Activated CD8-positive, alpha-beta memory T cell treated with anti-CD3 and anti-CD28 coated beads for 24 hours (primary cell): ENCODE data around the gene GPSM3.
A peak's percentile ranks its signal among the peaks of the same experiment; 100 is the strongest.
"Not testable (repeated sequence)": the region's sequence is repeated elsewhere in the genome, so short reads cannot be mapped to it uniquely, and the experiment has no call there.

Experiments
- DNase-seq: peaks from one replicate; pipeline ENCODE4 v3.0.0-alpha.2; 2020

Gene GPSM3

DNA sequence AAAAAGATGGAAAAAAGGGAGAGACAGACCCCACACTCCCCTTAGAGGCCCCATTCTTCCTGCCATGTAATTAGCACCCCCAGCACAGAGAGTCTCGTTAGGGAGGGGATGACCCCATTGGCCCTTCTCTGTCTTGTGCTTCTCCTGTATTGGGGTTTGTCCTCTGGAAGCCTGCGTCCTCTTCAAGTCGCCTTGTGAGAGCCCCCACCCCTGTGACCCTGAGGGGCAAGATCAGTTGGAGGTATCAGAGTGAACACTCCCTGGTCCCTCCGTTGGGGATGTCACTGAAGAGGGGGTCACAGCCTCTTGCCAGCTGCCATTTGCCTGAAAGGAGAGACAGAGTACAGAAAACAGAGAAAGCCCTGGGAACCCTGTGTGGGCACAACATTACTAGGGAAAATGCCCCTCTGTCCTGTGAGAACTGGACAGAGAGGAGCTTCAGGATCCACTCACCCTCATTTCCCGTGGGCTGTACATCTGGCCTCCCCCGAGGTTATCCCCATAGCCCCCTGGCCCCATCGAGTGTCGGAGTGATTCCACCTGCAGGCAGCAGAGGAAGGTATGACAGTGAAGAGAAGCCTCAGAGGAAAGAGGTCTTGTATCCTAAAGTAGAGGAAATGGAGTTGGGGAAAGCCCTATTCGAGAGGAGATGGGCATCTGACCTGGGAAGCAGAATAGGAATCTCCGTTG is 6.1 kb downstream of the GPSM3 start:
- DNase-seq, result not testable (repeated sequence)

- DNase-seq, result peak; percentile 71
These were observed 6.7 kb downstream of the GPSM3 start for GRCh38 chr6:32185681-32186131.

DNA sequence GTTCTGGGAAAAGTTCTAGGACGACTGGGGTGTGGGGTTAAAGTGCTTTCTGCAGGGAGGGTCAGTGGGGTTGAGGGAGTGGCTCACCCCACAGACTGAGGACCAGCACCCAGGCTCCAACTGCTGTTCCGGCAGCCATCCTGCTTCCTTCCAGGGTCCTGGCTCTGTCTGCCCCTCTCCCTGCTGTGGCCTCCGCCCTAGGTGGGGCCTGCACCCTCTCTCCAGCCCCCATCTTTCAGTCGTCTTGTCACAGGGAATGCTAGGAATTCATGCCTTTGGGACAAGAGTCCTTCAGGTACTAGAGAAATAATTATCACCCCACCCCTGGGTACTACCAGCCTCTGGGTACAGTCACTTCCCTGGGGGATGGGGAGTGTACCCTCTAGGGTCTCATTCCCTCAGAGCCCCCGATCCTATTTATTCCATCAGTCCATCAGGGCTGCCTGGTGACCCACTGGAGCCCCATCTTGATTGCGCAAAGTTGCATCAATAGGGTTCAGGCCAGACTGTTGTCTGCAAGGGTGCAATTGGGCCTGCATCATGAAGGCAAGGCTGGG is 8.3 kb downstream of the GPSM3 start, which contains the start of gene AGER:
TSS of gene AGER (minus strand) at position 170 of the 557 bp plus-strand sequence. CDS start at position 139, 31 bp downstream.
- peak; percentile 56 for DNase-seq

GRCh38 chr6:32183483-32184083 is 8.9 kb downstream of the GPSM3 start:
- DNase-seq, result no peak

- DNase-seq, result peak; percentile 55
These were observed 9.4 kb downstream of the GPSM3 start for GRCh38 chr6:32183030-32183429.

DNA sequence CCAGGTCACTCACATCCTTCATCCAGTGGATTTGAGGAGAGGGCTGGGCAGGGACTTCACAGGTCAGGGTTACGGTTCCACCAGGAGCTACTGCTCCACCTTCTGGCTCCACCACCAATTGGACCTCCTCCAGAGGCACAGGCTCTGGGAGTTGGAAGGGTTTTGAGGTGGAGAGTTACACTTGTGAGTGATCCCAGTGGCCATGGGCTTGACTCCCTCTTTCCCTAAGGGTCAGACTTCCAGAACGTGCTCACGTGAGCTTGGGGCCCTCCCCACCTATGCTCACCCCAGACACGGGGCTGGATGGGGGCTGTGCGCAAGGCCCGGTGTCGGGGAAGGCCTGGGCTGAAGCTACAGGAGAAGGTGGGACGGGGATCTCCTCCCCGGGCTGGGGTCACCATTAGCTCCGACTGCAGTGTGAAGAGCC is 9.9 kb downstream of the GPSM3 start:
- DNase-seq, result no peak

GRCh38 chr6:32181915-32182529 is 10.4 kb downstream of the GPSM3 start:
- no peak for DNase-seq

GRCh38 chr6:32181148-32181702 is 11.2 kb downstream of the GPSM3 start:
- no peak for DNase-seq

DNA sequence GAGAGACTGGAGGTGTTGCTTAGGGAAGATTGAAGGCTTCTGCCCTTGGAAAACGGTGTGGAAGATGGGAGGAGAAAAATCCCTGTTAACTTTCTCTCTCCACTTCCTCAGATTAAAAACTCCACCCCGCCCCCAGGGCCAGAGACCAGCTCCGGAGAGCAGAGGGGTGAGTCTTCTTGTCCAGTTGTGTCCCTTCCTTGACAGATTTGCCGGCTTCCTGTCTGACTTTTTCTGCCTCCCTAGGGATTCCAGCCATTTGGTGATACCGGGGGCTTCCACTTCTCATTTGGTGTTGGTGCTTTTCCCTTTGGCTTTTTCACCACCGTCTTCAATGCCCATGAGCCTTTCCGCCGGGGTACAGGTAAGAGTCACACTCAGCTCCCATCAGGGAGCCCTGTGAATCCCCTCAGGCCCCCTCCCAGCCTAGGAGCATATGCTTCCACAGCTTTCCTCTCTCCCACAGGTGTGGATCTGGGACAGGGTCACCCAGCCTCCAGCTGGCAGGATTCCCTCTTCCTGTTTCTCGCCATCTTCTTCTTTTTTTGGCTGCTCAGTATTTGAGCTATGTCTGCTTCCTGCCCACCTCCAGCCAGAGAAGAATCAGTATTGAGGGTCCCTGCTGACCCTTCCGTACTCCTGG is 12.6 kb downstream of the GPSM3 start:
- no peak for DNase-seq

DNA sequence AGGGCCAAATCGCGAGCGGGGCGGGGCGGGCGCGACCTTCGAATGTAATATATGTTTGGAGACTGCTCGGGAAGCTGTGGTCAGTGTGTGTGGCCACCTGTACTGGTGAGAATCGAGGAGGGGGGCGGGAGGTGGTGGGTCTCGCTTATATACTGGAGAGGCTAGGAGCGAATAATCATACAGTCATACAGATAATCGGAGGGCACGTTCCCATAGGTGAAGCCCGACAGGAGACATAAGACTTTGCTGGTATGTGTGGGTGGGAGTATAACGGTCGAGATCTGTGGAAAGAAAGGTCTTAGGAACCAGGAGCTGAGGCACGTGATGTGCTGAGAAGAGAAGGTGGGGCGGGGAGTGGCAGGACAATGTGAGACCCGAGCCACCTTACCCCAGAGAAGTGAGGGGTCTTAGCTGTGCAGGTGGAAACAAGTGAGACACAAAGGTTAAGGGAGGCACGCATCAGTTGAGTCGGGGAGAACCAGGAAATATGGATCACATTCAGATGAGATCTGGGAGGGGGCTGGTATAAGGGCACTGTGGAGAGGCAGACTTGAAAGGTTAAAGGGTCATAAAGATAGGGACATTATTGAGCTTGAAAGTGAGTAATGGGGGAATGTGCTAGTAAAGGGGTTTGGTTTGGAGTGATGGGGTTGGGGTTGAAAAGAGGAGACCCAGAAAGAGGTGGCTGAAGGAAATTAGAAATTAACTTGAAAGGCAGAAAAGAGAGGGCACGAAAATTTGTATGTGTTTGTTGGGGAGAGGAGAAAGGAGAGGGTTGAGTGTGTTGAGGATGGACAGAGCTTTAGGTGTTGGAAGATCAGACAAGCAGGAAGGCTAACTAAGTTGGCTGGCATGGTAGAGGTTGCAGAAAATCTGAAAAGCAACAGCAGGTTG is 13.6 kb downstream of the GPSM3 start:
- DNase-seq, result peak; percentile 85

DNA sequence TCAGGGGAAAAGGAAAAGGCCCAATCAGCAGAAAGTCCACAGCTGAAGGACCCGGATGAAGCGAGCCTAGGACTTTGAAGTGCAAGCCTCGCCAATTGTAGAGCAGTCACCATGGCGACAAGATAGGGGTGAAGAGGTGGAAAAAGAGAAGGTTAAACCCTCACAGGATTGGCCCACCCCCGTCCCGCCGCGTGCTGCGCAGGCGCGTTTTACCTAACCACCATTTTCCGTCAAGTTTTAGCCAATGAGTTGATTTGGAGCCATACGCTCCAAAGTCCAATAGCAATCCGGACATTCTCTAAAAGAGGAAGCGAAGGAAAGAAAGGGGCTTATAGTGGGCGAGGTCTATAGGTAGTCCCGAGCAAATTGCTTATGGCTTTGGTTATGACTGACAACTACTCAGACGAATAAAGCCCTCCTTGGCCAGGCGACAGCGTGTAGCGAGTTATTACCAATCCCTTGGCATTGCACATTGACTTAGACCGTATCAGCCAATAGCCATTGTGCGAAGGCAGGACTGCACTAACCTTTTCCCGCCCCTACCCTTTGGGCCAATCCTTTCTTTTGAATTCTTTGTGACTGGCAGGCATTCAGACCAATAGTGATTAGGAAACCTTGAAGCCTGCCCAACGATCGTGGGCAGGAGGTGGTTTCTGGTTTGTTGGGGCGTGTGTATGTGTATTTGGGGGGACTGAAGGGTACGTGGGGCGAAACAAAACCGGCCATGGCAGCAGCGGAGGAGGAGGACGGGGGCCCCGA is 14.5 kb downstream of the GPSM3 start, which contains the start of gene RNF5:
TSS of gene RNF5 (plus strand) at position 618 of the 759 bp plus-strand sequence. CDS start at position 725, 107 bp downstream.
- DNase-seq, result peak; percentile 91

DNA sequence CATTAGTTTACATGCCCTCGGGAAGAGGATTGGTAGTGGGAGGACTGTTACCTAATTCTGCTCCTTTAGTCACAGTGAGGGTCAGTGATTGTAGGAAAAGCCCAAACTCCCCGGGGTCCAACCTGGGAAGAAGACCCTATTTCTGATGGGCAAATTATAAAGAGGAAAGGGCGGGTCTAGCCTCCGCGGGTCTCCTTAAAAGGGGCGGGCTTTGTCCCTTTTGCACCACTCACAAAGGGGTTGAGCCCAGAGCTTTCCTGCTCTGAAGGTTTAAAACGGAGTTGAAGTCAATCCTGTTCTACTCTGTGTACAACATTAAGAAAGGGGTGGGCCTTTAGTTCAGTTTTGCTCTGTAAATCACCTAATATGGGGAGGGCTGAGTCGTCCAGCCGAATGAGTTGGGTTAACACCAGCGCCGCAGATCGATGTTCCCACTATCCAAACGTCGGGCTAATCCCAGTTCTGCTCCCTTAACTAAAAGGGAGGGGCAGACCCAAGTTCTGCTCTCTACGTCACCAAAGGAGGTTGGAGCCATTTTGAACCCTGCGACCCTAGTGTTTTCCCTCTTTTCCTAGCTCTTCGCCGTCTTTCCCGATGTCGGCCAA is 15.2 kb downstream of the GPSM3 start:
- DNase-seq, result no peak

- DNase-seq, result no peak
These were observed 15.8 kb downstream of the GPSM3 start for GRCh38 chr6:32176476-32177182.

GRCh38 chr6:32175711-32176475 is 16.6 kb downstream of the GPSM3 start, which contains the start of gene AGPAT1:
AGPAT1 (minus strand) TSS chr6:32176084; CDS start chr6:32171496, 4,588 bp downstream.
- DNase-seq, result peak; percentile 99

DNA sequence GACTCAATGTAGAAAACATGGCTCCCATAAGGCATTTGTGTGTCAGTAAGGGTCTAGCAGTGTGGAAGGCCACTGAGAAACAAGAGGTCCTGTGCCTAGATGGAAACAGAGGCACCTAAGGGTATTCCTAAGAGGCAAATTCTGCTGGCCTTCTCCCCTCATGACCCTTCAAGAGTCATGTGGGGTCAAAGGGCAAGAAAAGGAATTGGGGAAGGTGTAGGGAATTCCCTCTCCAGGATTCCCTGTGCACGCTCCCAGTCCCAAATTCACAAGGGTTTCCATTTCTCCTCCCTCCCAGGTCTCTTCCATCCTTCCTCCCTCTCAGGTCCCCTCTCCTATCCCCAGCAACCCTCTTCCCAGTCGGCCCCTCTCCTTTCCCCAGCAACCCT is 17.1 kb downstream of the GPSM3 start:
- DNase-seq, result no peak

- DNase-seq, result no peak
These were observed 18.0 kb downstream of the GPSM3 start for GRCh38 chr6:32174416-32174815.

GRCh38 chr6:32173051-32173727 is 19.3 kb downstream of the GPSM3 start:
- DNase-seq, result no peak

DNA sequence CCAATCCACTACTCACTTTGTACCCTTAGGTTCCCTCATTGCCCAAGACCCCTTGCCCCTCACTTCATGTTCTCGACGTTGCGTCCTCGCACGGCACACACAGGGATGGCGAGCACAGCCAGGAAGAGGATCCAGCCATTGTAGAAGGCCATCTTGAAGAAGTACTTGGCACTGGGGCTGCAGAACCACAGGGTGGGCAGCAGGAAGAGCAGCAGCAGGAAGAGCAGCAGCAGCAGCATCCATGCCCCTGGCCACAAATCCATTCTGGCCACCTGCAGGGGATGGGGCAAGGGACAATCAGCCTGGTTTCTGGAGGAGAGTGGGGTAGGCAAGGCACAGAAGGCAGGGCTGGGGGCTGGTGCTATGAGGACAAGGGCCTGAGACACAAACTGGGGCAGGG is 21.2 kb downstream of the GPSM3 start:
- DNase-seq, result no peak
